GM19025 (cell line): ENCODE data around the gene GOLGA8F.
"Not testable (repeated sequence)": the region's sequence is repeated elsewhere in the genome, so short reads cannot be mapped to it uniquely, and the experiment has no call there.

Experiments used
- ATAC-seq: cut with Tn5 transposase; IDR thresholded peaks from one replicate; pipeline ENCODE4 v1.9.1; 2021; ENCODE audit warnings: mild to moderate bottlenecking, low read depth, moderate library complexity; ENCODE audit not compliant: unreplicated experiment

The GOLGA8F gene, protein sequence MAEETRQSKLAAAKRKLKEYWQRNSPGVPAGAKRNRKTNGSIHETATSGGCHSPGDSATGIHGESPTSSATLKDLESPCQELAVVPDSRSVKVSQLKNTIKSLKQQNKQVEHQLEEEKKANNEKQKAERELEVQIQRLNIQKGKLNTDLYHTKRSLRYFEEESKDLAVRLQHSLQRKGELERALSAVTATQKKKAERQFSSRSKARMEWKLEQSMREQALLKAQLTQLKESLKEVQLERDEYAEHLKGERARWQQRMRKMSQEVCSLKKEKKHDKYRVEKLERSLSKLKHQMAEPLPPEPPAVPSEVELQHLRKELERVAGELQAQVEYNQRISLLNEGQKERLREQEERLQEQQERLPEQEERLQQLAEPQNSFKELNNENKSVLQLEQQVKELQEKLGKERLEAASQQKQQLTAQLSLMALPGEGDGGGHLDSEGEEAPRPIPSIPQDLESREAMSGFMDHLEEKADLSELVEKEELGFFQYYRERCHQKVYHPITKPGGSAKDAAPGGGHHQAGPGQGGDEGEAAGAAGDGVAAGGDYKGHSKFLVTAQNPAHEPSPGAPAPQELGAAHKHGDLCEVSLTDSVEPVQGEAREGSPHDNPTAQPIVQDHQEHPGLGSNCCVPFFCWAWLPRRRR

DNA sequence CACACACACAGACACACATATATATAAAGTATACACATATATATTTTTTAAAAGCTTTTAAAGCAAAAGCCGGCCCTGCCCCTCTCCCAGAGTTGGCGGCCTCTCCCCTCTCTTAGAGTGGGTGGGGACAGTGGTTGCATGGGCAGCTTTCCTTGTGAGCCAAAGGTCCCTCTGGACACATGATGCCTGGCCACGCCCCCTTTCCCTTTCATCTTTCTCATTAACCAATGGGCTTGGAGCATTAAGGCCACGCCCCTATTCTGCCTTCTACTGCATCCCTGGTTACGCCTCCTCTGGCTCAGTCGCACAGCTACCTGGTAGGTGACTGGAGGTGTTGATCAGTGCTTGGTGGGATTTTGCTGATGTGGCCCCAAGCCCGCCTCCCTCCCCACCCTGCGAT is at the start of gene GOLGA8F:
GOLGA8F (plus strand) TSS at position 301 of the 400 bp plus-strand sequence; CDS start at position 399, 98 bp downstream.
- ATAC-seq: not testable (repeated sequence)

DNA sequence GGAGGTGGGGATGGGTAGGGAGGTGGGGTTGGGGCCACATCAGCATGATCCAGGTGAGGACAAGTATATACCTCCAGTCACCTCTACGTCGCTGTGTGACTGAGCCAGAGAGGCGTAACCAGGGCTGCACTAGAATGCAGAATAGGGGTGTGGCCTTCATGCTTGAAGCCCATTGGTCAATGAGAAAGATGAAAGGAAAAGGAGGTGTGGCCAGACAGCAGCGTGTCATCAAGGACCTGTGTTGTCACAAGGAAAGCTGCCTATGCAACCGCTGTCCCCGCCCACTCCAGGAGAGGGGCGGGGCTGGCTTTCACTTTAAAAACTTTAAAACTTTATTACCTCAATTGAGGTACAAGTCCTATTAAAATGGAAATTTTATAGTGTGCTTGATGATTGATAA is 20.5 kb upstream of the GOLGA8F start, which contains the start of gene GOLGA6L24:
GOLGA6L24 (minus strand) TSS at position 101 of the 400 bp plus-strand sequence; CDS start at position 40, 61 bp downstream.
- not testable (repeated sequence) for ATAC-seq

DNA sequence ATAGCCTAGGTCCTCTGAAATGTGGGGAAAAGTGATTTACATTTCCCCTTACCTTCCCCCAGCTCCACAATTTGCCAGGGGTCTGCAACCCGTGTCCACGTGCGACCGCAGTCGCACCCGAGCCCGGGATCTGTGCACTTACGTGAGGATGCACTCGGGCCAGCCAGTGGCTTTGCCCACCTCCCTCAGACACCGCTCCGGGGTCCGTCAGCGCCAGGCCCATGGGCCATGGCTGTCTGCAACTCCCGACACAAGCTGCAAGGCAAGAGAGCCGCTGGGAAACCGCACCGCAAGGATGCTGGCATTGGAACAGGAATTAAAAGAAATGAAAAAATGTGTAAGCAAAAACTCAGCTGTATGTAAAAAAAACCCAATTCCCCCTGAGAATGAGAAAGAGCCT is 13.0 kb upstream of the GOLGA8F start:
- not testable (repeated sequence) for ATAC-seq

DNA sequence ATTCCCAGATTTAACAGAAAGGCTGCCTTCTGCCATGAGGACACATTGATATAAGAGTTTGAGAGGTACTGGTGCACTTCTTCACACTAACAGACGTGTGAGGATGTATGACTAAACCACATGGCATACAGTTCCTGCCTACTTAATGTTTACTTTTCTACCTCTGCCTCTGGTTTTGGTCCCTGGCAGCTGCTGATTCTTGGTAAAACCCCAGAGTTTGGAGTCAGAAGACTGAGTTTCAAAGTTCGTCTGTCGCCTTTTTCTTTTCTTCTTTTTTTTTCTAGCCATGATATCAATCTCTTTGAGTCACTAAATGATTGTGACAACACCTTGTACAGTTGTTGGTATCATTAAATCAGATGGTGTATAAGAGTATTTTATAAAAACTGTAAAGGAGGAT is 1.6 kb downstream of the GOLGA8F start:
- ATAC-seq: not testable (repeated sequence)

DNA sequence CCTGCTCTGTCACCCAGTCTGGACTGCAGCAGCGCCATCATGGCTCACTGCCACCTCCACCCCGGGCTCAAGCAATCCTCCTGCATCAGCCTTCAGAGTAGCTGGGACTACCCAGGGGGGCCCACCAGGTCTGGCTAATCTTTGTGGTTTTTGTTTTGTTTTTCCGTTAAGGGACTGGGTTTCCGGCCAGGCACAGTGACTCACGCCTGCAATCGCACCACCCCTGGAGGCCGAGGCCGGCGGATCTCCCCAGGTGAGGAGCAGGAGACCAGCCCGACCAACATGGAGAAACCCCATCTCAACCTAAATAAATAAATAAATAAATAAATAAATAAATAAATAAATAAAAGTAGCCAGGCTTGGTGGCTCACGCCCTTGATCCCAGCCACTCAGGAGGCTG is 17.6 kb downstream of the GOLGA8F start:
- not testable (repeated sequence) for ATAC-seq

DNA sequence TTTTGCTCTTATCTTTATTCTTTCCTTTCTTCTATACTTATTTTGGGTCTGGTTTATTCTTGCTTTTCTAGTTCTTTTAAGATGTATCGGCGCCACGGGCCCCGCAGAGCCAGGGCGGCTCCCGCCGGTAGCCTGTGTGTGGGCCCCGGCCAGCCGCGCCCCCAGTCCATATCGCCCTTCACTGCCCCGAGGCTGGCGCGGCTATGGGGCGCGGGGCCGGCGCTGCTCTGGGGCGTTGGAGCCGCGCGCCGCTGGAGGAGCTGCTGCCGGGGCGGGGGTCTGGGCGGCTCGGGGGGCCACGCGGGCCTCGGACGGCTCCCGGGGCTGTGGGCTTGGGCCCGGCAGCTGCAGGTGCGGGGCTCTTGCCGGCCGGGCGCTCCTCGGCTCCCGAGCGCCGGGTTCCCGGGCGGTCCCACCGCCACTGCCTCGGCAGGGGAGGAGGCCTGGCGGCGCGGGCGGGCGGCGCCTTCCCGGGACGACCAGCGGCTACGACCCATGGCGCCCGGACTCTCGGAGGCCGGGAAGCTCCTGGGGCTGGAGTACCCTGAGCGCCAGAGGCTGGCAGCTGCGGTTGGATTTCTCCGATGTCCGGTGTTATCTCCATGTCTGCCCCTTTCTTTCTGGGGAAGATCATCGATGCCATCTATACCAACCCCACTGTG is 24.4 kb downstream of the GOLGA8F start:
- ATAC-seq: not testable (repeated sequence)

DNA sequence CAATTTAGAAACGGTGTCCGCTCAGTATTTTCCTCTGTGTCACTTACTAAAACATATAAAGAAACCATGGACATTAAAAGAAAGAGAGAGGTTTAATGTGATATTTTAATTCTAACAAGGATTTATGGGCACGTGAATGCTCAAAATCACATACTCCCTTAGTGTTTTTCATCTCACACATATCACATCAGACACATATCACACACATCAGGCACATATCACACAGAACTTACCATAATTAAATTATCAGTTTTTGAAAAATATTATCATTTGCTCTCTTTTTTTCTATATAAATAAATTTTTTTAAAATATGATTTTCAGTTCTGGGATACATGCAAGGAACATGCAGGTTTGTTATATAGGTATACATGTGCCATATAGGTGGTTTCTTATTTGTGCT is 42.0 kb downstream of the GOLGA8F start:
- ATAC-seq: not testable (repeated sequence)

DNA sequence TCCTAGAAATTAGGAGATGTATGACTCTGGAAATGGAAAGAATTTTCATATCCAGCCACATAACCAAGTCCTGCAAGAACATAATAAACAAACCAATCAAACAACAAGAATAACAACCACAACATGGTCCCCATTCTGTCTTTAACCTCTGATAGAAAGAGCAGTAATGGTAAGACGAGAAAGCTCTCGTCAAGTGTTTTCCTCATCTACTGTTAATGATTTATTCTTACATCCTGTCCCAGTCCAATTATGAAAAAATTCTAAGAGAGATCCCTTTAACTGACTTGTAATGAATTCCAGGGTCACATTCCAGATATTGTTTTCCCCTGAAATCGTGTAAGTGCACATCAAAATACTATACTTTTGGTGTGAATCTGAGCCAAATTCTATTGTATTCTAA is 57.1 kb downstream of the GOLGA8F start:
- ATAC-seq: not testable (repeated sequence)
